CD14-positive monocyte (primary cell): ENCODE data around the gene CHAF1A. TPM values are rescaled to one million over a fixed set of nuclear protein-coding genes. Genes with fewer than 3 reads are reported as not detected.

Experiments
- DNase-seq, 3 donors: peaks; one replicate each; pipeline ENCODE4 v3.0.0-alpha.2; 2011 to 2022
- H2AFZ ChIP-seq: 2 replicates; pipeline ENCODE4 v1.6.0; 2012; ENCODE audit warnings: mild to moderate bottlenecking, low read depth, low read length, inconsistent platforms; ENCODE audit not compliant: insufficient read depth, poor library complexity, severe bottlenecking
- H3K27ac ChIP-seq, 2 donors: 1 replicate in 1 of 2; 2 replicates in 1 of 2; pipeline ENCODE4 v1.5.1; 2012 to 2013; ENCODE audit warnings: low read length in 2 of 2, control low read depth in 1 of 2, inconsistent platforms in 1 of 2, low read depth in 1 of 2, mild to moderate bottlenecking in 1 of 2
- H3K27me3 ChIP-seq, 2 donors: one replicate each; pipeline versions ENCODE4 v1.6.0 to v1.6.1; 2011 to 2013; ENCODE audit warnings: low read length in 2 of 2; ENCODE audit not compliant: control insufficient read depth in 2 of 2, insufficient read depth in 2 of 2
- H3K36me3 ChIP-seq, 2 donors: replicated peaks in 1 of 2; 1 replicate in 1 of 2; 2 replicates in 1 of 2; pipeline versions ENCODE4 v1.5.1 to v1.6.1; 2012 to 2013; ENCODE audit warnings: low read length in 2 of 2, control low read depth in 1 of 2, inconsistent platforms in 1 of 2, mild to moderate bottlenecking in 1 of 2; ENCODE audit not compliant: insufficient read depth in 2 of 2, control insufficient read depth in 1 of 2
- H3K4me1 ChIP-seq, 2 donors: 1 replicate in 1 of 2; 2 replicates in 1 of 2; pipeline versions ENCODE4 v1.5.1 to v1.6.1; 2012 to 2013; ENCODE audit warnings: low read length in 2 of 2, control low read depth in 1 of 2, inconsistent platforms in 1 of 2, mild to moderate bottlenecking in 1 of 2, moderate library complexity in 1 of 2; ENCODE audit not compliant: insufficient read depth in 2 of 2, control insufficient read depth in 1 of 2
- H3K4me2 ChIP-seq: replicated peaks from 2 replicates; pipeline ENCODE3; 2012; ENCODE audit warnings: low read length, moderate library complexity, mild to moderate bottlenecking; ENCODE audit not compliant: poor library complexity, severe bottlenecking; ENCODE audit errors: extremely low read depth
- H3K4me3 ChIP-seq, 3 experiments: fragments of 200-600 bp in 1 of 3; sonication (generic) in 1 of 3; replicated peaks in 1 of 3; 1 replicate in 2 of 3; 2 replicates in 1 of 3; pipeline ENCODE4 v1.5.1; 2011 to 2013; ENCODE audit warnings: low read length in 3 of 3, mild to moderate bottlenecking in 3 of 3, control low read depth in 2 of 3, low read depth in 2 of 3, inconsistent platforms in 1 of 3, moderate library complexity in 1 of 3
- H3K79me2 ChIP-seq: 2 replicates; pipeline ENCODE4 v1.6.0; 2012; ENCODE audit warnings: mild to moderate bottlenecking, control low read depth, inconsistent platforms, low read length, moderate library complexity; ENCODE audit not compliant: insufficient read depth
- H3K9ac ChIP-seq: 2 replicates; pipeline ENCODE4 v1.6.0; 2017; ENCODE audit warnings: low read length, mild to moderate bottlenecking; ENCODE audit not compliant: insufficient read depth, poor library complexity, severe bottlenecking
- H3K9me3 ChIP-seq, 2 donors: replicated peaks in 1 of 2; 1 replicate in 1 of 2; 2 replicates in 1 of 2; pipeline versions ENCODE4 v1.5.1 to v1.6.1; 2012 to 2013; ENCODE audit warnings: low read length in 2 of 2, control low read depth in 1 of 2; ENCODE audit not compliant: control insufficient read depth in 1 of 2, insufficient read depth in 1 of 2
- H4K20me1 ChIP-seq: 2 replicates; pipeline ENCODE4 v1.6.0; 2012; ENCODE audit warnings: mild to moderate bottlenecking, low read length, control low read depth, moderate library complexity; ENCODE audit not compliant: insufficient read depth
- H3K27ac Mint-ChIP-seq, 7 donors: one replicate each; pipeline ENCODE4 v1.8.0; 2020; ENCODE audit warnings: mild to moderate bottlenecking in 7 of 7, mixed read lengths in 7 of 7, moderate library complexity in 6 of 7, inconsistent platforms in 2 of 7
- H3K27me3 Mint-ChIP-seq, 3 donors: one replicate each; pipeline ENCODE4 v1.8.0; 2021 to 2022; ENCODE audit warnings: low read depth in 3 of 3, mild to moderate bottlenecking in 3 of 3, mixed read lengths in 3 of 3, moderate library complexity in 3 of 3, inconsistent platforms in 1 of 3
- H3K36me3 Mint-ChIP-seq, 2 donors: one replicate each; pipeline ENCODE4 v1.8.0; 2020; ENCODE audit warnings: mixed read lengths in 2 of 2, inconsistent platforms in 1 of 2, mild to moderate bottlenecking in 1 of 2
- H3K4me1 Mint-ChIP-seq: one replicate; pipeline ENCODE4 v1.8.0; 2020; ENCODE audit warnings: mild to moderate bottlenecking, mixed read lengths
- H3K4me3 Mint-ChIP-seq, 2 donors: one replicate each; pipeline ENCODE4 v1.8.0; 2020; ENCODE audit warnings: mild to moderate bottlenecking in 2 of 2, mixed read lengths in 2 of 2, moderate library complexity in 1 of 2
- H3K9me3 Mint-ChIP-seq, 7 donors: one replicate each; pipeline ENCODE4 v1.8.0; 2020 to 2022; ENCODE audit warnings: mixed read lengths in 7 of 7, mild to moderate bottlenecking in 6 of 7, moderate library complexity in 6 of 7, inconsistent platforms in 2 of 7
- WGBS: methylation state at CpG from one replicate; pipeline ENCODE4 v1.1.5; 2013; ENCODE audit warnings: missing lambda C conversion rate; ENCODE audit not compliant: insufficient coverage; 5-methylcytosine and 5-hydroxymethylcytosine counted together
- intact Hi-C, 2 donors: fragments of 100-400 bp; cut with micrococcal nuclease; formaldehyde crosslinking; loops; one replicate each; pipeline versions ENCODE4 v1.15.0 to v1.15.1; 2023
- polyA plus RNA-seq, 3 donors: library from polyadenylated mRNA; depleted of rRNA in 1 of 3; unstranded in 2 of 3; stranded (reverse) in 1 of 3; fragments of 300-500 nt in 2 of 3; fragments of >200 nt in 1 of 3; fragmentation: Illumina TruSeq in 2 of 3; gene quantifications; 1 replicate in 2 of 3; 2 replicates in 1 of 3; pipeline ENCODE4 v1.2.3, GENCODE V29; 2012 to 2021
- TF ChIP-seq, protein P1 (sequence below): fragments of 200-600 bp; IDR thresholded peaks from one replicate; pipeline ENCODE4 v1.8.0; 2022; ENCODE audit warnings: antibody characterized with exemption, mild to moderate bottlenecking

CHAF1A gene
- polyA plus RNA-seq, 3 donors = 4.4 to 26.4 (median 5.4) TPM

DNA sequence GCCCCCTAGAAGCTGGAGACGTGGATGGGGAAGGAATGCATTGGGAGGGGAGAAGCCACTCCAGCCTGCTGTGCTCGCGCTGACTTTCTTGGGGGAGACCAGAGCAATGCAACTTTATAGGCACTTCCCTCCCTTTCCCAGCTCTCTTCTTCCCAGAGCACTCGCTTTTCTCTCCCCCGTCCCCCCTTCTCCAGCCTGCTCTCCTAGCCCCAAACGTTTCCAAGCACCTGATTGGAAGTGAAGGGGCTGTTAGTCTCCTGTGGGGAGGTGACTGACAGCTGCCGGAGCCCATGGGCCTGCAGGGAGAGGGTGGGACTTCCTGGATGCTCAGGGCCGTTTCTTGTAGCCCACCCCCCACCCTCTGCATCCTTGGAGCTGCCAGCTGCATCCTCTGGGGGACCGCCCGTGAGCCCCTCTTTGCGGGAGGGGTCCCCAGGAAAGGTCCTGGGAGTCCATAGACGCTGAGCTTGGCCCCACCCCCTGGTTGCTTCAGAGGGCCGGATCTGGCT, 72.1 kb downstream of the CHAF1A start:
- H3K9me3 Mint-ChIP-seq = no peaks in the 10 kb centered on the region
- 18% methylated on average over 4 of the region's 13 CpGs for WGBS
- H3K27me3 Mint-ChIP-seq = peaks cover 0 to 1% (median 0%) of the 10 kb centered on the region in 3 donors
- Histone ChIP-seq H3K9me3 (no peaks in the 10 kb centered on the region), H3K36me3 (peaks cover 20 to 38% of the 10 kb centered on the region in 2 donors), H3K9ac (peak overlapping the region; percentile 45), H2AFZ (no peak overlapping the region), H3K4me1 (peaks cover 30 to 35% of the 10 kb centered on the region in 2 donors), H3K4me2 (peak overlapping the region; percentile 52), H3K4me3 (peak overlapping the region in 1 of 3 experiments; percentile 36), H4K20me1 (peaks cover 26% of the 10 kb centered on the region), H3K79me2 (peaks cover 17% of the 10 kb centered on the region), H3K27me3 (no peaks in the 10 kb centered on the region), H3K27ac (no peak overlapping the region)
- peak overlapping the region in 4 of 7 donors; percentile 50 to 75 (median 70) for H3K27ac Mint-ChIP-seq
- peaks cover 24% of the 10 kb centered on the region for H3K4me1 Mint-ChIP-seq
- no peak for DNase-seq
- H3K4me3 Mint-ChIP-seq = peak overlapping the region; percentile 58 to 79
- intact Hi-C loops = loop anchor here in 1 of 2 donors (5.0 kb wide), 1 partner anchor 227 kb away; the partner anchor contains the start of gene YJU2
- TF ChIP-seq, protein P1, sequence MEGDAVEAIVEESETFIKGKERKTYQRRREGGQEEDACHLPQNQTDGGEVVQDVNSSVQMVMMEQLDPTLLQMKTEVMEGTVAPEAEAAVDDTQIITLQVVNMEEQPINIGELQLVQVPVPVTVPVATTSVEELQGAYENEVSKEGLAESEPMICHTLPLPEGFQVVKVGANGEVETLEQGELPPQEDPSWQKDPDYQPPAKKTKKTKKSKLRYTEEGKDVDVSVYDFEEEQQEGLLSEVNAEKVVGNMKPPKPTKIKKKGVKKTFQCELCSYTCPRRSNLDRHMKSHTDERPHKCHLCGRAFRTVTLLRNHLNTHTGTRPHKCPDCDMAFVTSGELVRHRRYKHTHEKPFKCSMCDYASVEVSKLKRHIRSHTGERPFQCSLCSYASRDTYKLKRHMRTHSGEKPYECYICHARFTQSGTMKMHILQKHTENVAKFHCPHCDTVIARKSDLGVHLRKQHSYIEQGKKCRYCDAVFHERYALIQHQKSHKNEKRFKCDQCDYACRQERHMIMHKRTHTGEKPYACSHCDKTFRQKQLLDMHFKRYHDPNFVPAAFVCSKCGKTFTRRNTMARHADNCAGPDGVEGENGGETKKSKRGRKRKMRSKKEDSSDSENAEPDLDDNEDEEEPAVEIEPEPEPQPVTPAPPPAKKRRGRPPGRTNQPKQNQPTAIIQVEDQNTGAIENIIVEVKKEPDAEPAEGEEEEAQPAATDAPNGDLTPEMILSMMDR = no peak
- H3K36me3 Mint-ChIP-seq = peaks cover 18 to 45% of the 10 kb centered on the region in 2 donors

DNA sequence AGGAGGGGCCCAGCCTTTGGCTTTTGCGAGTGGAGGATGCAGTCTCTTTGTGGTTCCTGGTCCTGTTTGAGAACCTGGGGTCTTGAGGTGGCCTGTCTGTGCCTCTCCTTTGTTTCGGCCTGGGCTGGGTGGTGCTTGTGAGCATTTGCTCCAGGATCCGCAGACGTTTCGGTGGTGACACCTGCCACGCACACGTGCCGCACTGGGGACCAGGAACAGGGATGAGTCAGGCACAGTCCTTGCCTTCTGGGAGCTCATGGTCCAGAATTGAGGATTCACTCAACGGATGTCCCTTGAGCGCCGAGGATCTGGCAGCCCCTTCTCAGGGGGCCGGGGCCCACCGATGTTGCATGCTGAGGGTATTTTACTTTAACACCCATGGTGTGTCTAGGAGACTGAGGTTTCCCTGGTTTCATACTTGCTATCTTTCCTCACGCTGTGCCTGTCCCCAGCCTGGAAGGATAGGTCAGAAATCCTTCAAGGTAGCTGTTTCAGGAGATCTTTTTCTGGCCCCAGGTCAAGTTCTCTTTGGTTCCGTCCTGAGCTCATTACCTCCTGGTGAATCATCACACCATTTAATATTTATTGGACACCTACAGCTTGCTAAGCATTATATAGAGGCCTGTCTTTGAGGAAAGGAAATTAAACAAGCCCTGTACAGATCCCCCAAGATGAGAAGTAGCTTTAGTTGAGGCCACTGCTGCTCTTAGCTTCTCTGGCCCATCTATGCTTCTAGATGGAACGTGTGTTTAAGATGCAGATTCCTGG, 74.8 kb downstream of the CHAF1A start:
- Histone ChIP-seq H3K27me3 (no peaks in the 10 kb centered on the region), H3K9me3 (no peaks in the 10 kb centered on the region), H3K79me2 (peaks cover 17% of the 10 kb centered on the region), H3K27ac (no peak overlapping the region), H3K4me2 (no peak overlapping the region), H2AFZ (no peak overlapping the region), H3K4me1 (peaks cover 23 to 25% of the 10 kb centered on the region in 2 donors), H4K20me1 (peaks cover 26% of the 10 kb centered on the region), H3K36me3 (peaks cover 23 to 45% of the 10 kb centered on the region in 2 donors), H3K9ac (no peak overlapping the region), H3K4me3 (no peak overlapping the region)
- Mint-ChIP-seq H3K36me3 (peaks cover 20 to 61% of the 10 kb centered on the region in 2 donors), H3K9me3 (no peaks in the 10 kb centered on the region), H3K4me3 (no peak overlapping the region), H3K4me1 (peaks cover 19% of the 10 kb centered on the region), H3K27me3 (peaks cover 0 to 1% (median 0%) of the 10 kb centered on the region in 3 donors), H3K27ac (no peak overlapping the region)
- 92% methylated on average over 12 of the region's 16 CpGs for WGBS
- no peak for DNase-seq
- TF ChIP-seq, protein P1 = no peak
- intact Hi-C loops = no loop called here
